Limb (tissue), 2 donors: Measurements from ENCODE around the gene GRIK5.

Experiments used
- DNase-seq, 2 donors: peaks; one replicate each; pipeline ENCODE4 v3.0.0-alpha.2; 2016; ENCODE audit errors: extremely low spot score in 2 of 2

GRIK5 gene

DNA sequence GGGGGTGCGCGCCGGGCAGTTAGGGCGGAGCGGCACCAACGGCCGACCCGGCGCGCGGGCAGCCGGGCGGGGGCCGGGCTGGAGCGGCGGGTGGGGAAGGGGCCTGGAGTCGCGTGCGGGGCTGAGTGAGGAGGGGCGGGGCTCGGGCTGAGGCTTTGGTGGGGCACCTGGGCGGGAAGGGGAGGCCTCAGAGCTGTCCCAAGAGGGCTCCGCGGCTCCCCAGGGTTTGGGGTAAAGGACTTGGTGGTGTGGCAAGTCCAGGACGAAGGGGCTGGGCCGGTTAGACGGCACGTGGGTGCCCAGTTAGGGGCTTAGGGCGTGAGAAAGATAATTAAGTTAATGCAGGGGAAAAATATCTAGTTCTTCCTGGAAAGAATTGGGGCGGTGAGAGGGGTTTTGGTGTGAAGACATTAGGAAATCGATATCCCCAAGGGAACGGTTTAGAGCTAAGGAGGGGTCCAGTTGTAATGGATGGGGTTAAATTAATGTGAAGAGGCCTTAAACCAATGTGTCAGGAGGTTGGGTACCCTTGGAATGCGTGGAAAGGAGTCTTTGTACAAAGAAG is 6.5 kb upstream of the GRIK5 start:
- DNase-seq: peak in 1 of 2 donors; percentile 75

DNA sequence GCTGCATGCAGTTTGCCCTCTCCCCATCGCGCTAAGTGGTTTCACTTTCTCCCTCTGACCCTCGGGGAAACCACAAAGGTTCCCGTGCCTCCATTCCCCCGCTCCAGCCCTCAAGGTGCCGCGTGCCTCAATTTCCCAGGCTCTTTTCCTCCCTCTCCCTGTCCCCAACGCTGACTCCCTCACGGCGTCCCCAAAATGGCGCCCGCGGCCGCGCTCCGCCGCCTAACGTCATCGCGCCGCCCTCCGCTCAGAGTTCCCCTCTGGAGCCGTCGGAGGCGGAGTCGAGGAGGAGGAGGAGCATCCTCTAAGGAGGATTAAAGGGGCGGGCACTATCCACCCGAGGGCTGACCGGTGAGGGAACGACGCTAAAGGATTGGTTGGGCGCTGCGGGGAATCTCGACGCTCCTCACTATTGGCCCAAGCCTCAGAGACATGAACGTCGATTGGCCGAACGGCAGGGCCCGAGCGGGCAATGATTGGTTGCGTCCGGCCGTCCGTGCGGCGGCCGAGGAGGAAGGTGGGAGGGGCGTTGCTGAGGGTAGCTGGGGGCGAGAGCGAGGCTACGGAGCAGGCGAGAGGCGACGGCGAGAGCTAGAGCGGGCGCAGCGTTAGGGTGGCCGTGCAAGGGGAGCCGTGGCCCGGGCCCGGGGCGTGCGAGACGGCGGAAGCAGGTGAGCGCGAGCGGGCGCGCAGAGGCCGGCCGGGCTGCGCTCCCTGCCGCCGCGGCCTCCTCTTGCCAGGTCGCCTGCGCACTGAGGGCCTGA is 5.8 kb upstream of the GRIK5 start, which contains the start of gene ZNF574:
ZNF574 (plus strand) TSS at position 551 of the 764 bp plus-strand sequence. CDS start 2,441 bp downstream, outside the sequence.
- DNase-seq: peak; percentile 97 to 100

DNA sequence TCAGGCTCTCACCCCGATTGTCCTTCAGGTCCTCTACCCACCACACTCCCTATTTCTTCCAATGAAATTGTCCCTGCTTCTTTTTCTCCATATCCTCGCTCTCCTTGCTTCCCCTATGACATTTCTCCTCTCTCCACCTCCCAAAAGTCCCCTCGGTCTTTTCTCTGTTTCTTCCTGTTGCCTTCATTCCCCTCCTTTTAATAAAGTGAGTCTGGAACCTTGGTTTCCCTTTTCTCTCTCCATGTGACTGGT is 5.3 kb upstream of the GRIK5 start:
- DNase-seq: no peak

DNA sequence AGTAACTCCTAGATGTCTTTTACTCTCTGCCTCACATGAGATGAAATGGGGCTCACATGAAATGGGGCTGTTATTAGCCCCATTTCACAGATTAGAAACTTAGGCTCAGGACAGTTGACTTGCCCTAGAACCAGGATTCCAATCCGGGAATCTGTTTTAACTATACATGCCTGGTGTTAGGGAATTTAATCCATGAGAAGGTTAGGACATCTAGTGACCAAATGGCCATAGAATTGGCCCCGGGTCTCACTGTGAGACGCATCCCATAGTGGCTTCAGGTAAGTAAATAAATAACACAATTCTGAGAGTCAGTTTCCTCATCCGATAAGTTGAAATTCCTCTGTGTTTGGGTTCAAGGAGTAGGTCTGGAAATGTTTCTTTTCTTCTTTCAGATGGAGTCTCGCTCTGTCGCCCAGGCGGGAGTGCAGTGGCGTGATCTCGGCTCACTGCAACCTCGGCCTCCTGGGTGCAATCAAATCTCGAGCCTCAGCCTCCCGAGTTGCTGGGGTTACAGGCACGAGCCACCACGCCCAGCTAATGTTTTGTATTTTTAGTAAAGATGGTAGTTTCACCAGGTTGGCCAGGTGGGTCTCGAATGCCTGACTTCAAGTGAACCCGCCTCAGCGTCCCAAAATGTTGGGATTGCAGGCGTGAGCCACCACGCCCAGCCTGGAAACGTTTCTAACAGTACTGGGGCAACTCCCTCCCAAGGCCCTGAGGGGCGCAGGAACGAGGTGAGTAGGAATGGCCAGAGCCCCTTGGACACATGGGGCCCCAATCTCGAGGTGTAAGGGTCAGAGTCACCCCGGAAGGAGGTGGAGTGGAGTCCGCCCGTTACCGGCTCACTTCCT is 4.7 kb upstream of the GRIK5 start:
- DNase-seq: peak in 1 of 2 donors; percentile 58

DNA sequence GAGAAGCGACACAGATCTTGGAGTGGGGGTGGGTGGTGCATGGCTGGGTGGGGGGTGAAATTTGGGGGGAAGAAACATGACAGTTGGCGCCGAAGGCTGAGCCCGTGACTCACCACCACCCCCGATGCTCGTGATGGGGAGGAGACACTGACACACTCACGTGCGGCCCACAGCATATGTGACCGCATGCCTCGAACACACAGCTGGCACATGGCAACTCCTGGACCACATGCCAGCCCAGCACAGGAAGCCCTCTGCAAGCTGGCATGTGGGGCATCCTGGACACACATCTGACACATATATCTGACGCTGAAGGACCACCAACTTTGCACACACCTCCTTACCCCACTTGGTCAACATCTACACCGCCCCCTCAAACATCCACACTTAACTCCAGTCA is 1.2 kb upstream of the GRIK5 start:
- no peak for DNase-seq

DNA sequence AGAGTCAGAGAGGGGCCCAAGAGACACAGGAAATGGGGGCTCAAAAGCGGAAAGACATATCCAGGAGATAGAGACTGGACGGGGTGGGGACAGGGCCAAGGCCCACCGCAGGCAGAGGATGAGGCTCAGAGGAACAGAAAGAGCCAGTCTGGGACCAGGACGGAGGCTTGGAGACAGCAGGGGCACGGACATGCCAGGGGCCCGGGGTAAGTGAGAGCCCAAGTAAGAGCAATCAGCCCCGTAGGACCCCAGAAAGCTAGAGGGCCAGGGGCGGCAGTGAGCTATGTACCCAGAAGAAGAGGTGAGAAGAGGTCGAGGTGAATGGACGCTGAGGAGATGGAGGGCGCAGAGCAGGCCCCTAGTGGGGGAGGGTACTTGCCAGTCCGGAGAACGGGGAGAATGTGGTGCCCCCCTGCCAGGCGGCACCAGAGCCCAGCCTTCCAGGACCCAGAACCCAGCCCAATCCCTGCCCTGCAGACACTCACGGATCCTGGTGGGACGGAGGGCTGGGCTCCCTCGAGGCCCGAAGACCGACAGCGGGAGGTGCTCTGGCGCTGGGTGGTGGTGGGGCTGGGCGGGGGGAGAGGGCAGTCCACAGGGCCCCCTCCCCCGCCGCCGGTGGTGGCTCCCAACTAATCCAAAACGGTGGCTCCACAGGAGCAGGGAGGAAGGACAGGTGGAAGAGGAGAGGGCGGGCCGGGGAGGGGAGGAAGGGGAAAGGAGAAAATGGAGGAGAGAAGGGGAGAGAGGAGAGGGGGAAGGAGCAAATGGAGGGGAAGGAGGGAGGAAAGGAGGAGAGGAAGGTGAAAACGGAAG is 1.0 kb downstream of the GRIK5 start:
- no peak for DNase-seq

DNA sequence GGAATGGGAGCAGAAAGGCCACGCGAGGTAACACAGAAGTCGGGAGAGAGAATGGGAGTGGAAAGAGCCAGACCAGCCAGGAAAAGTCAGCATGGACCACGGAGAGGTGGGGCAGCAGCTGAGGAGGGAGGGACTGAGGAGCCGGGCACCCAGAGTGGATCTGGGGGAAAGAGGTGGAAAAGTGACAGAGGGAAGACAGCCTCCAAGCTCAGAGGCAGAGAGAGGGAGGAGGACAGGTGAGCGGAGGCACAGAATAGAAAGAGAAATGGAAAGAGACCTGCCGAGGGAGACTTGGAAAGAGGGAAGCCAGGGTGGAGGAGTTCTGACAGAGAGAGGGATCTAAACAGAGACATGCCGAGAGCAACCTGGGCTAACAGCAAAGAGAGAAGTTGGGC is 1.6 kb downstream of the GRIK5 start:
- DNase-seq: no peak

DNA sequence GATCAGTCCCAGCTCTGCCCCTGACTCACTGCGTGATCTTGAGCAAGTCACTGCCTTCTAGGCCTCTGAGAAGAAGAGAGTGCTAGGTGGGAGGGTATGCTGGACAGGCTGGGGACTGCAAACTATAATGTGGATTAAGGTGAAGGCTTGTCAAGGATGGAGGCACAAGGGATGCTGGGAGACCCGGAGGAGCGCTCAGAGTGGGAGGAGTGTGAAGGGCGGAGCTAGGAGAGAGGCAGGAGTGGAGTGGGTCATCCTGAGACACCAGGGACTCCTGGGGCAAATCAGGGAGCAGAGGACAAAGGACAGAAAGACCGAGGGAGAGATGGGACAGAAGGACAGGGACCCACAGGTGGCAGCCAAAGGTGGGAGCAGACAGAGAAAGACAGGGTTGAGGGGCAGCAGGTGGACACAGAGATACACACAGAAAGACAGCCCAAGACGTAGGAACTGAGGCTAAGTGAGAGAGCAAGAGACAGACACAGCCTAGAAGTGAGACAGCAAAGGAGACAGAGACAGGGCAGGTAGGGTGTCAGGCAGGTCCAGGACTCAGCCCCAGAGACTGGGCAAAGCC is 2.6 kb downstream of the GRIK5 start:
- no peak for DNase-seq

DNA sequence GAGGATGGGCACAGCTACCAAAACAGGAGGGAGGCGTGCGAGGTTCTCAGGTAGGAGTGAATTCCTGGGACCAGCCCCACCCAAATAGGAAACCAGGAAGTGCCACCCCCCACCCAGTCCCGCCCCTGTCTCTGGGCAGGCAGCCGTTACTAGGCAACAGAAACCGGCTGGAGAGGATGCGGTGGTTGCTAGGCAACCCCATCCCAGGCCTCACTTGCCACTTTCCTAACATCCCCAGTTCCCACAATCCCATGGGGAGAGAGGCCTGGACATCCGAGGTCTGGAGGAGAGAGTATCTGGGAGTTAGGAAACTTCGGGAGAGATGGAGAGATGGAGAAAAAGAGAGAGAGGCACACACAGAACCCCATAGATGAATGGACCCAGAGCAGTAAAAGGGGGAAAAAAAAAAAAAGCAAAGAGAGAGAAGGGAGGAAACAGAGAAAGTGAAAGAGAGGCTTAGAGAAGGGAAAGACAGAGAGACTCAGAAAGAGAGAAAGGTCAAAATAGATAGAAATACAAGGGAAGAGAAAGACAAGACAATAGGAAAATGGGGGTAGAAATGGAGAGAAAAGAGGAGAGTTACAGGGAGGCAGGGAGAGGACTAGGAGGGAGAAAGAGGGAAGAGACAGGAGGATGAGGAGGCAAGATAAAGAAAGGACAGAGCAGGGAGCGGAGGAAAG is 3.8 kb downstream of the GRIK5 start:
- peak in 1 of 2 donors; percentile 60 for DNase-seq

DNA sequence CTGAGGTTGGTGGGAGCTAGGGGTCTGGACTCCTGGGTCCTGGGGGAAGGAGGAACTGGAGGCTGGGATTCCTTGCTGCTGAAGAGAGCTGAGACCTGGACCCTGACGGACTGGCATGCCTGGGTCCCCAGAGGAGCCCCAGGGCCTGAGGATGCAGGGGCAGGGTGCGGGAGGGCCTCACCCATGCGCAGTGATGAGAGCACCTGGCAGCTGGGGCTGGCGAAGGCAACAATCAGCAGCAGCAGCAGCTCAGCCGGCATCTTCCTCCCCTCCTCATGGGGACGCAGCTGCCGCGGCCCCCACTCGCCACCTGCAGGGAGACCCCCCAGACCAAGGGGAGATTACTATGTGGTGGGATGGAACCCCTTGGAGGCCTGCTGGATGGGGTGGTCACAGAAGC is 4.5 kb downstream of the GRIK5 start:
- DNase-seq: no peak

DNA sequence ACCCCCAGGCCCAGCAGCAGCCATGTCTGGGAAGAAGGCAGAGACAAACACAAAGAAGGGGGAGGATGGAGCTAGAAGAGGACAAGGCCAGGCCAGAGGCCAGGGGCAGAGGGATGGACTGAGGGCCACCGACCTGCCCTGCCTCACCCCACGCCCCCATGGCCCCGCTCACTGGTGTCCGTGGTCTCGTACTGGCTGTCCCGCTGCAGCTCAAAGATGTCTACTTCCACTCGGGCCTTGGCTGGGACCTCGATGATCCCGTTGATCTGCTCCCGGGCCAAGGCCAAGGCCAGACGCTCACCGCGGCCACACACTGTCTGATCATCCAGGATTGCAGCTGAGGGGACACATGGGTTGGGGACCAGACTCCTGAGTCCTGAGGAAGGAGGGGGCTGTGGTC is 5.0 kb downstream of the GRIK5 start:
- no peak for DNase-seq

DNA sequence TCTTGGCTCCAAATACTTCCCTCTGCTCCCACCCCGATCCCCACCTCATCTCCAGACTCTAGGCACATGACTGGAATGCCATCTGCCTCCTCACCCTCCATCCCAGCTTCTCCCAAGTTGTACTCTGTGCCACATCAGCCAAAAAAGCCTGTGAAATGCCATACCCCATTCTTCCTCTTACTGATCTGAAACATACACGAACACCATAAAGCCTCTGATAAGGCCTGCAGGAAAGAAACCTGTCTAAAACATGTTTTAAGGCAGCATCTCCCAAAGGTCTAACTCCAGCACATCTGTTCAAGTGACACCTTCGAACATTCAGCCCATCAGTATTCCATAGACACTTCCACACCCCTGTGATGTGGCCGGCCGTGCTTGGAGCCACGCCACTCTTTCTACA is 5.6 kb downstream of the GRIK5 start:
- no peak for DNase-seq

DNA sequence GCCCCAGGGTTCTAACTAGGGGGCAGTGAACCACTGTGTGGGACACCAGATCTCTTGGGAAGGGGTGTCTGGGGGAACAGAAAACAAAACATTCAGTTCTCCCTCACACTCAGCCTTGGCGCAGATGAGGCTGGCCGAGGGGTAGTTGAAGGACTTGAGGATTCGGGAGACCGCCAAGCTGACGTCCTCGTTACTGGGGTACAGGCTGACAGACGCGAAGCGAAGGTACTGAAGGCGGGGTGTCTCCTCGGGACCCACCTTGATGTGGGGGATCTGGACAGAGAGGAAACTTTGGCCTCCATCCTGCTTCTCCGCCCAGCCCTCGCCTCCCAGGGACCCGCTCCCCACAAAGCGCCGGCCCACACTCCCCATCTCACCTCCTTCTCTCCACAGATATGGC is 7.6 kb downstream of the GRIK5 start:
- no peak for DNase-seq

DNA sequence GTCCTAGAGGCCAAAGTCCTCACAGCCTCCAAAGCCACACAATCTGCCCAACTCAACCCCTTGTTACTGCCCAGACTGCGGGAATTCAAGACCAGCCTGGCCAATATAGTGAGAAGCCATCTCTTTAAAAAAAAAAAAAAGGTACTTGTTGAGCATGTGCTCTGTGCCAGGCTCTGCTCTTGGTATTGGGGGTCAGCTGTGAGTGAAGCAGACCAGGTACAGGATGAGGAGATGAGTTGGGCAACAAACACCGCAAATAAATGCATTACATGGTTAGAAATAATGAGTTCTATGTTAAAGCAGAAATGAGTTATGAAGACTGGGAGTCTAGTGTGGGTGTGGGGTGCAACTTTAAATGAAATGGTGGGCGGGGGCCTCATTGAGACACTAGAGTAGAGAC is 9.9 kb downstream of the GRIK5 start:
- DNase-seq: no peak

DNA sequence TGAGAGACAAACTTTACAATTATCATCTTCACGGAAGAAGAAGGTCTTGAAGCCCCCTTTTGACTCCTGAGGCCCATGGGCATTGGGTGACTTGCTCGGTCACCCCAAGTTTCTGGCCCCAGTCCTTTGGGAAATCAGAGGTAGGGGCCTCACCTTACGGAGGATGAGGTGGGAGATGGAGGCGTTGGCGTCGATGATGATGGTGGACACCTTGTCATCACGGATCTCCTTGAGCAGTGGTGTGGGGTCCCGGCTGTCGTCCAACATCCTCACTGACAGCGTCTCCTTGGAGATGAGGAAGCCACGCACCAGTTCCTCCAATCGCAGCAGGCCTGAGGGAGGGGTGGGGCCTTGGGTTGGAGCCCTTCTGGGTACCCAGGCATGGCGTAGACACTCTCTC is 10.8 kb downstream of the GRIK5 start:
- DNase-seq: no peak

DNA sequence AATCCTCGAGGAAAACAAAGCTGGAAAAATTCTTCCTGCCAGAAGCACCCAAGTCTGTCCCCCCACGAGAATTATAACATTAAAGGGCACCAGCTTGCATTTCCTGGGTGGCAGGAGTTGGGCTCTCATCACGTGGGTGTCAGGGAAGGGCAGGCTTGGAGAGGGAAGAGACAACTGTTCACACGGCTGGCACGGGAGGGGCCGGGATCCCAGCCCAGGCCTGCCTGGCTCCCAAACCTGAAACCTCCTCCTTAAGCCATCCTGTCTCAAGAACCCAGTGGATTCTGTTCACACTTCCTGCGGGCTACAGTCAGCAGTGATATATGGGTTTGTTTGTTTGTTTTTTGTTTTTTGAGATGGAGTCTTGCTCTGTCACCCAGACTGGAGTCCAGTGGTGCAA is 12.2 kb downstream of the GRIK5 start:
- DNase-seq: no peak

DNA sequence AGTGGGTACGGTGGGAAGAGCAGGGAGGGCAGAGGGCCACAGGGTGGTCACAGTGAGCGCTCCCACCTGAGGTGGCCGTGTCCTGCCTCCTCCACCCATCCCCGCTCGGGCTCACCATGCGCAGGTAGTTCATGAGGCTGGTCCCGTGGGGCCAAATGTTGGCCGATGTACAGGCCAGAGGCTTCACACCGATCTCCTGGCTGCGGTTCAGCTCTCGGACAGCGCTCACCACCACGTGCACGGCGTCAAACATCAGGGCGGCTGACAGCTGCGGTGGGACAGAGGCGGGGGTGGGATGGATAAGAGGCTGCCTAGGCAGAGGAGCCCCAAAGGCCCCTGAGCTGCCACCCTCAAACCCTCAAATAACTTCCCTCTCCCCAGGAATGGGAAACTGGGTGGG is 15.8 kb downstream of the GRIK5 start:
- no peak for DNase-seq

DNA sequence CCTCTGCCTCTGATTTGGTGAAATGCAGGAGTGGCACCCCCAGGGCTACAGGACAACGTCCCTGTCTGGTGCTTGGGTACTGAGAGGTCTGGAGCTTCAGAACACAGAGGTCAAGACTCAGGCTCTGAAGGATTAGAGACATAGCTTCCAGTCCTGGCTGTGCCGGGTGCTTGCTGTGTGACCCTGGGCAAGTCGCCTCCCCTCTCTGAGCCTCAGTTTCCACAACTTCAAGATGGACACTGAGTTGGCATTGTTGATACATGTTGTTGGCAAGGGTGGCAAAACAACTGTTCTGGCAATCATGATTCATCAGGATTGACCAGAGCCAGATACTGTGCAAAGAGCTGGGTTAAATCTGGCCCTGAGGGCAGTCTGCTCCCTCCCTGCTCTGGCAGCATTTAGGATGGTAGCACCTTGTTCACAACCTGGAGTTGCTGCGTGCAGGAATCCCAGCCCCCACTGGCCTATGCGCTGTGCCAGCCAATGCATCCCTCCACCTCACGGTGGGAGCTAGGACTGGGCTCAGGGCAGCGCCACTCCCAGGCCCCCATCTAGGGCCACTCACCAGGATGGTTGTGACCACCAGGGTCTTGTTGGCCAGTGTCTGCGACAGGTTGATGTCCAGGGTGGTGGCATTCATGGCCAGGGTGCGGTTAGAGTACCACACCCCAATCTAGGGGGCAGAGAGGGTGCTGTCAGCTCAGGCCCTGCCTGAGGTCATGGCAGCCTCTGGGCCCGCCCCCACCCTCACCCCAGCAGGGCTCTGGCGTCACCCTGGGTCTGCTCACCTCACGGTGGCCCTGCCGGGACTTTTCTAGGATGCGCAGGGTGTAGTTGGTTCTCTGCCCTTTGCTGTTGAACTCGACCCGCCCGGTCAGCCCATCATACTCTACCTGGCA is 16.7 kb downstream of the GRIK5 start:
- no peak for DNase-seq

DNA sequence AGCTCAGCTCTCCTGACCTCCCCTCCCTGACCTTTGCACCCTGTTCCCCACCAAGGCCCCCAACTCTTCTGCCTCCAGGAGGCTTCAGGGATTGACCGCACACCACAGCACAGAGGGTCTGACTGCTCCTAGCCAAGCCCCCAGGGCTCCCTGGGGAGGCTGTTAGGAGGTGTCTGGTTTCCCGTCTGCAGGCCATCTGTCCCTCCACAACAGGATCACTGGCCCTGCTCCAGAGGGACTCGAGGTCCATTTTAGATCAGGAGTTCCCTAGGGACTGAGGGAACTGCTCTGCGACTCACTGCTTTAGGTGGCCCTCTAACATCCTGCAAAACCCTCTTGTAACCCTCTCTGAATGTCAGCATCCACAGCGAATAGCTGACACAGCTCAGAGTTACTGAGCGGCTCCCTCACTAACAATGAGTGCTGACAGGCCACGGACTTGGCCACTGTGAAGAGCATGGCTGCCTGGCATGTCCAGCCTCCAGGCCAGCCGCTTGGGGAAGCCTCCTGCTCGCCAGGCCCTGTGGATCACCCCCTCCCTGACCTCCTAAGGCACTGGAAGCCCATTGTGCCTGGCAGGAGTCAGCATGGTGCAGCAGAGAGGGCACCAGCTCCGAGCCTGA is 17.7 kb downstream of the GRIK5 start:
- DNase-seq: no peak
